ENCODE results near the gene MINDY4.

The MINDY4 gene

GRCh38 chr7:30884881-30885280 is 113.7 kb downstream of the MINDY4 start:
- no peak for DNase-seq

DNA sequence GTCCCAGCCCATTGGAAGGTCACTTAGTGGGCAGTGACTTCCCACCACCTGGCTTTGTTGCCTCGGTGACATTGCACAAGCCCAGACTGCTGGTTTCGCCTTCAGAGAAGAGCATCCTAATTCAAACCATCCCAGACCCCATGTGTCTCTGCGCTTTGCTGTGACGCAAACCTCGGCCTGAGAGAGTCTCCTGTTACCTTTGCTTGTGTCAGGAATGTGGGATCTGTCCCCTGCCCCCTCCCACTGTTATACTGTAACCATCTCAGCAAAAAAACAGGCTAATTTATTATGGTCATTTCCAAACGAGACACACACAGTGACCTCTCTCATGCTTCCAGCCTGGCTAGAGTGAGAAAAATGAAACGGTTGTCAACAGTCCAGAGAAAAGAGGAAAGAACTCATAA is 115.4 kb downstream of the MINDY4 start:
- DNase-seq = no peak

- no peak for DNase-seq
These were observed 116.3 kb downstream of the MINDY4 start for GRCh38 chr7:30887464-30887872.

DNA sequence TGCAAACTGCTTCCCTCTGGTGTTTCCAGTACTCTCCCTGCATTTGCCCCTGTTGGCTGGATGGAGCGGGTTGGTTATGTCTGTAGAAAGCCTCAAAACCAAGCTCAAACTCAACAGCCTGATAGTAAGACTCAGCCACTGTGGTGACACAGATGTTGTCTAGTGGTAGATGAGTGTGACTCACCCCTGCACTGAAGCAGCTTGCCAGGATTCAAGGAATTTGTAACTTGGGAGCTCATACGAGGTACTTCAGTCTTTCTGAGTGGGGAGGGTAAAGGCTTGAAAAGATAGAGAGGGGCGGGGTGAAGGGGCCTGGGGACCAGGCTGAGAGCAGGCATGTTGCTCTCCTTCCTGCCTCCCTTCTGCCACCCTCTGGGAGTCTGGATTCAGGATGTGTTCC is 117.5 kb downstream of the MINDY4 start:
- DNase-seq = no peak

- no peak for DNase-seq
These were observed 119.0 kb downstream of the MINDY4 start for GRCh38 chr7:30890226-30890625.

DNA sequence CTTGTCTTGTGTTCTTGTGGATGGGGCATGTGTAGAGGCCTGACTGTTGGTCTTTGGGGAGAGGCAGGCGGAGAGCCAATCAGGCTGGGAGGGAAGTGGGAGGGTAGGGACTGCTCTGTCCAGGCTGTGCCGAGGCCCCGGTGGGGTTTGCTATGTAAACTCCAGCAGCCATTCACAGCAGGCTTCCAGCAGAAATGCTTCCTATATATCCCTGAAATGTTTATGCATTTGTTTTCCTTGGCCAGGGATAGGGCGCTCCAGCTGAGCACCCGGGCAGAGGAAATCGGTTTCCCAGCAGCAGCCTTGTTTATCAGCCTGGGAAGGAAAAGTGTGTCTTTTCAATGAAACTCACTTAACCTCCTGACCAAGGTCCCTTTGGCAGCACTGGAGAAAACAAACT is 122.1 kb downstream of the MINDY4 start:
- DNase-seq = no peak

DNA sequence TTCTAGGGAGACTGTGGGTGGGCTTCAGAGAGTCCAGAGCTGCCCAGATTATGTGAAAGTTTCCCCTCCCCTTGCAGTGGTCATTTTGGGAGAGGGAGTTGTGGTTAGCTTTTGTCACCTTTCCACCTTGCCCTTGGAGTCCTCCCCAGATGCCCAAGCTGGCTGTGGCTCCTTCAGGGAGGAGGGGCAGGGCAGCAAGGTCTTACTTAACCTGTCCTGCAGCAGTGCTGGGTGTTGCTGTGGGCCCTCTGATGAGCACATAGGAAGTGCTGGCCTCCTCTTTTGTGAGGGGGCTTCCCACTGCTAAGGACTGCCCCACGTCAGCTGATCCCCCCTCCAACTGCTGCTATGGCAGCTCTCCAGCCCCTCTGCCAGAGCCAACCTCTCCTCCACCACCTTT is 122.8 kb downstream of the MINDY4 start:
- no peak for DNase-seq

DNA sequence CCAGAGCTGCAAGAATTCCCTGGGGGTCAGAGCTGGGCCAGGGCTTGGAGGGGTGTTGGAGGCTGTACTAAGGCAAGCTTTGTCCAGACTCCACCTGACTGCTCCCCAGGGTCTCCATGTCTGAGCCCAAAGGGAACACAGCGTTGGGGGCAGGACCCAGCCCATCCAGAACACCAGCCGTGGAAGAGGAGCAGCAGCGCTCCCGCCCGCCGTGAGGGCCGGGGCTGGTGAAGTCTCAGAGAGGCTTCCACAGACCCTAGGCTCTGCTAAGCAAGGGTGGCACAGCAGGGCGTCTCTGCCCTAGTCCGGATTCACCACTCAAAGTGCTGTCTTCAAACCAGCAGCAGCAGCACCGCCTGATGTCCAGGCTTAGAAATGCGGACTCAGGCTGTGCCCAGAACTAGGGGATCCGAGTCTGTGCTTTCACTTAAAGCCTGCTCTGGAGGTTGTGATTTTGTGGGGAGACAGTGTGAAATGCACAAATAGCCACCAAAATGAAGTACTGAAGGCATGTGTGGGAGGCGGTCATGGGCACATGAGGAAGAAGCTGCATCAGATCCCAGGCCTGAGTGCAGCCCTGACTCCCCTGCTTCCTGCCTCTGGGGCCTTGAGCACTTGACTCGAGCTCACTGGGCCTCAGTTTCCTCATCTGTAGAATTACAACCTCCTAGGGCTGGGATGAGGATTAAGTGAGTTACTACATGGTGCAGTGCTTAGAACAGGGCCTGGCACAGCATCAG is 123.8 kb downstream of the MINDY4 start:
- DNase-seq = no peak

- DNase-seq = no peak
These were observed 124.8 kb downstream of the MINDY4 start for GRCh38 chr7:30896036-30896435.

DNA sequence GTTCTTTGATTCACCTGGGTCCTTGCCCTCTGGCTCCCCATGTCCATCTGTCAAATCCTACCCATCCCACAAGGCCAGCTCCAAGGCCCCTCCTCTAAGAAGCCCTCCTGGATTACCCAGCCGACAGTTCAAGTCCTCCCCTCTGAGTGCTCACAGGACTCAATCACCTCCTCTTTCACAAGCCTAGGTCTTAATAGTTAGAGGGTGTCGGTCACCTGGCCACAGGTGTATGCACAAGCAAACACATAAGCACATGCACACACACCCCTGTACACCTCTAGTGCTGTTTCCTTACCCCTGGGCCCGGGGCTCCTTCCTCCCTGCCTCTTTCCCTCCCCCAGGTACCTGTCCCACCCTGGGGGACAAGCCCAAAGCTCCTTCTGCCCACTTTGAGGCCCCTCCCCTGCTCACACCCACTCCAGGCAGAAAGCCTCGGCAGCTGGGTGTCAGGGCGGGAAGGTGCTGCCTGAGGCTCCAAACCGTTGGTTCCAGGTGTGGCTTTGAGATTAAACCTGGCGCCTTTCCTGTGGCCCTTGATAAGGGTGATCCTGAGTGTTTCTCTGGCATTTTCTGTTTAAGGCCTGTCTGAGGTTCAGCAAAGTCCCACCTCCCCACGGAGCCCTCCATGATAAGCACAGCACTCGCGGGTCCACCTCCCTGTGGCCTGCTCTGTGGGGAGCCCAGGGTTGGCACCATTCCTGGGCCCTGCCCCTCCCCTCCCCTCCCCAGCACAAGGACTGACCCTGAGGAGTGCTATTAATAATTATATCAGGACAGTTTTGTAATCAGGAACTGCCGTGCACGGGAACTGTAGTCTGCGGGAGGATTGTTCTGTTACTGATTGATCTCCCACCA is 125.8 kb downstream of the MINDY4 start:
- DNase-seq = no peak

GRCh38 chr7:30897770-30898169 is 126.6 kb downstream of the MINDY4 start:
- no peak for DNase-seq

DNA sequence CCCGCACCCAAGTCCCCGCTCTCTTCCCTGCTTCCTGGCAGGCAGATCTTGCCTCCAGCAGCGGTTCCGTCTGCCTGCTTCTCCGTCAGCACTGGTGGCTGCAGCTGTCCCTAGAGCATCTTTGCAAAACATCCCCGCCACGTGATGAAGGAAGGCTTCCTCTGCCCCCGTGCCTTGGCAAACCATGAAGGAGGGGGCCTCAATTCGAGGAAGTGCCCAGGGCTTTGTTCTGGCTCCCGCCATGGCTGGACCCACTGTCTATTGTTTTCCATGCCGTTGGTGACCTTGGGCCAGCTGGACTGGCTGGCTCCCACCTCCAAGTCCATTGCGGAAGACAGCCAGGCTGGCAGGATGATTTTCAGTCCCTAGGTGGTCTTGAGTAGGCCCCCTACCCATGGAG is 127.2 kb downstream of the MINDY4 start:
- no peak for DNase-seq

GRCh38 chr7:30899066-30899465 is 127.8 kb downstream of the MINDY4 start:
- no peak for DNase-seq

DNA sequence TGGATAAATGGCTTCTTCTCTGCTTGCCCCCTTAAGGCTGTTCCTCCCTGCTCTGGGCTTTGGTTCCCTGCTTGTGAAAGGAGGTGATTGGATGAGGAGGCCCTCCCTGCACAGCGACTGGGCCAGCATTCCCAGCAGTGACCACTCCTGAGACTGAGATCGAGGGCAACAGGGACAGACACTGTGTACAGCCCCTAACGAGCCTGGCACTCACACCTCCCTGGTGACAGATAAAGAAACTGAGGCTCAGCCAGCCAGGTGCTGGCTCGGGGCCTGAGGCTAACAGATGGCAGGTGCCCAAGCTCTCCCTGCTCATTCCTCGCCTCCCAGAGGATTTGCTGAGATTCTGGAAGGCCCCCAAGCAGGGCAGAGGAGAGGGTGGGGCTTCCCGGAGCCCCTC is 128.4 kb downstream of the MINDY4 start:
- no peak for DNase-seq

DNA sequence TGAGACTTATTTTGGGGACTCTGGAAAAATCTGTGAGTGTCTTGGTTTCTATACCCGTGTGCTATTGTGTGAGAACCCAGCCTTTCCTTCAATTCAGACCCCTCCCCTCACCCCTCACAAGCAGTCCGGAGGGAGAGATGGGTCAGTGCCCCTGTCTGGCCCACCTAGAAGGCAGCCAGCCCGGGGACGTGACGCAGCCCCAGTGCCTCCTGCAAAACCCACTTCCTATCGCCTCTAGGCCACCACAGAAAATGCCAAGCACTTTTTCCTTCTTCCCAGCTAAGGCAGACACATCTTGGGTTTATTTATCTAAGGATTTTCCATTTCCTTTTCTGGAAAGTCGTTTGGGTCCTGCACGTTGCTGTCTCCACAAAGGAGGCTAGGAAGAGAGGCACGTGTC is 128.8 kb downstream of the MINDY4 start:
- no peak for DNase-seq

- no peak for DNase-seq
These were observed 129.7 kb downstream of the MINDY4 start for GRCh38 chr7:30900803-30901362.

GRCh38 chr7:30901856-30902255 is 130.6 kb downstream of the MINDY4 start:
- no peak for DNase-seq

- DNase-seq = no peak
These were observed 131.2 kb downstream of the MINDY4 start for GRCh38 chr7:30902466-30902865.

GRCh38 chr7:30903146-30903545 is 131.9 kb downstream of the MINDY4 start:
- DNase-seq = no peak

- no peak for DNase-seq
These were observed 133.3 kb downstream of the MINDY4 start for GRCh38 chr7:30904561-30904960.

- DNase-seq = no peak
These were observed 134.1 kb downstream of the MINDY4 start for GRCh38 chr7:30905078-30906012.

DNA sequence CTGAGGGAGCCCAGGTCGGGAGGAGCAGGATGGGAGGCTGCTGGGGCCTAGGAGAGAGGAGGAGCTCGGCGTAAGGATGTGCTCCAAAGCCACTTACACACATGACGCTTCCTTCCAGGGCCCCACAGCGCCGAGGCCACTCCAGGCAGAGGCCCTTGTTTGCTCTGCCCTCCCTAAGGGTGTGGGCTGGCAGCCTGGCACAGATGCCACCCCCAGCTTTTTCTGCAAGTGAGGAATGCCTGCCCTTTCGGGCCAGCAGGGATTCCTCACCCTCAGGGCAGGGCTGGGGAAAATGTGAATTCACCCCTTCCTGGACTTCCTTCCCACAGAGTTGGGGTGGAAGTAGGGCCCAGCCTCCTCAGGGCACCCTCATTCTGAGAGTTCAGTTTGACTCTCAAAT is 134.8 kb downstream of the MINDY4 start:
- no peak for DNase-seq
